ENCODE data around the gene SF3B3.

DNA sequence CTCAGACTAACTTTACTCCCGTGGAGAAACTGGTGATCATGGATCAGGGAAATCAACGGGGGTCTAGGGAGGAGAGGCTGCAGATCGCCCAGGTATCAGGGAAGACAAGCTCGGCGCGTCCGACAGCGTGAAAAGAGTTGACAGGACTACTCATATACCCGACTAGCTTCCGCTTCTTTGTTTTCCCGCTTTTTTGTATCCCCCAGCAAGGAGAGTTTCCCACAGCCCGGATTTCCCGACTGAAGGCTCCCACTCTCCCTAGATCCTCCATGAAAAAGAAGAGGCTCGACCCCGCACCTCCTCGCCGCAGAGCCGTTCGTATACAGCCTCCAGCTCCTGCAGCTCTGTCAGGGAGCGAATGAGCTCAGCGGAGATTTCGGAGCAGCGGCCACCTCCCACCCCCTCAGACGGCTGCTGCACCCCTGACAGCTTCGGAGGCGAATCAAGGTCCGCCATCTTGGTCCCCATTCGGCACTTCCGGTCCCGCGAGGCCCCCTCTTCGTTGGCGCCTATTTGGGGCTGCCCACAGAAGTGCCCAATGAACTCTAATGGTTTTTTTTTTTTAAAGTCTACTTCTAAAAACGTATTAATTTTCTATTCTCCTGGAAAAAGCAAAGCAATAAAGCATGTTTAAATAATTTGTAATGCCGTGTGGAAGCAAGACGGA lies 407 bp upstream of the SF3B3 start, which contains the start of gene COG4:
- no peak for TF ChIP-seq CTCF (IDR thresholded peaks at IDR 0.05 in 2 of 3, conservative IDR thresholded peaks at IDR 0.05 in 1 of 3; ENCODE audit: borderline replicate concordance in 1 of 3, insufficient read depth in 1 of 3, low read depth in 2 of 3, low read length in 2 of 3)
- no peak for TF ChIP-seq REST (IDR thresholded peaks at IDR 0.05; ENCODE audit: low read depth)
- TF ChIP-seq CEBPB (IDR thresholded peaks at IDR 0.05; ENCODE audit: low read depth): no peak
- TF ChIP-seq EZH2 (IDR thresholded peaks at IDR 0.05): no peak
- TF ChIP-seq POLR2A (IDR thresholded peaks at IDR 0.05; ENCODE audit: borderline replicate concordance, extremely low read depth, insufficient read depth, insufficient read length): peak; percentile 41
- TF ChIP-seq SIN3A (IDR thresholded peaks at IDR 0.05; ENCODE audit: low read depth): peak; percentile 55; the same call in 1 of the 2 replicates
- peak; percentile 76 for TF ChIP-seq POLR2AphosphoS5 (IDR thresholded peaks at IDR 0.05; ENCODE audit: low read depth, low read length)
- TF ChIP-seq YY1 (IDR thresholded peaks at IDR 0.05; ENCODE audit: extremely low read depth, insufficient replicate concordance, low read depth, low read length): peak; percentile 93
